ENCODE results near the gene OAF.

OAF gene

DNA sequence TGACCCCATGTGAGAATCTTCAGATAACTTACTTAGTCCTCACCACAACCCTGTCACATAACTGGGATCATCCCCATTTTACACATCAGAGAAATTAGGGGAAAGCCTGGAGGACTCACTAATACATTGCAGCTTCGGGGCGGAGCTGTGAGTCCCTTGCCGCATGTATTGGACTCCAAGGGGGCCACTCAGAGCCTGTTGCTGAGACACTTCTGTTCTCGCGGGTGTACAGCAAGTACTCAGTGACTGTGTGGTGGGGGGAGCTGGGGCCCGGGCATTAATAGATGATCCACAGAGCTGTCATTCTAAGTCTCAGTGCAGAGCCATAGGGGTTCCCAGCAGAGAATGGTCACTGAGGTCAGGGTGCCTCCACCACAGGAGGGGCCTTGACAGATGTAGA, 13.5 kb downstream of the OAF start:
- Histone ChIP-seq H3K9me3 (ENCODE audit: control insufficient read depth in 2 of 2, low read length in 2 of 2) (no peaks in the 10 kb centered on the region), H3K9ac (ENCODE audit: low read length in 2 of 2) (no peak overlapping the region), H3K4me1 (ENCODE audit: control insufficient read depth, insufficient read depth, low read length) (peaks cover 42% of the 10 kb centered on the region), H3K27me3 (ENCODE audit: control insufficient read depth in 1 of 2, insufficient read depth in 2 of 2, low read length in 2 of 2) (no peaks in the 10 kb centered on the region), H3K36me3 (ENCODE audit: control insufficient read depth in 2 of 2, insufficient read depth in 2 of 2, low read length in 2 of 2) (no peaks in the 10 kb centered on the region), H3K4me3 (ENCODE audit: low read length in 2 of 2) (no peak overlapping the region), H3K27ac (ENCODE audit: low read length) (no peak overlapping the region)

DNA sequence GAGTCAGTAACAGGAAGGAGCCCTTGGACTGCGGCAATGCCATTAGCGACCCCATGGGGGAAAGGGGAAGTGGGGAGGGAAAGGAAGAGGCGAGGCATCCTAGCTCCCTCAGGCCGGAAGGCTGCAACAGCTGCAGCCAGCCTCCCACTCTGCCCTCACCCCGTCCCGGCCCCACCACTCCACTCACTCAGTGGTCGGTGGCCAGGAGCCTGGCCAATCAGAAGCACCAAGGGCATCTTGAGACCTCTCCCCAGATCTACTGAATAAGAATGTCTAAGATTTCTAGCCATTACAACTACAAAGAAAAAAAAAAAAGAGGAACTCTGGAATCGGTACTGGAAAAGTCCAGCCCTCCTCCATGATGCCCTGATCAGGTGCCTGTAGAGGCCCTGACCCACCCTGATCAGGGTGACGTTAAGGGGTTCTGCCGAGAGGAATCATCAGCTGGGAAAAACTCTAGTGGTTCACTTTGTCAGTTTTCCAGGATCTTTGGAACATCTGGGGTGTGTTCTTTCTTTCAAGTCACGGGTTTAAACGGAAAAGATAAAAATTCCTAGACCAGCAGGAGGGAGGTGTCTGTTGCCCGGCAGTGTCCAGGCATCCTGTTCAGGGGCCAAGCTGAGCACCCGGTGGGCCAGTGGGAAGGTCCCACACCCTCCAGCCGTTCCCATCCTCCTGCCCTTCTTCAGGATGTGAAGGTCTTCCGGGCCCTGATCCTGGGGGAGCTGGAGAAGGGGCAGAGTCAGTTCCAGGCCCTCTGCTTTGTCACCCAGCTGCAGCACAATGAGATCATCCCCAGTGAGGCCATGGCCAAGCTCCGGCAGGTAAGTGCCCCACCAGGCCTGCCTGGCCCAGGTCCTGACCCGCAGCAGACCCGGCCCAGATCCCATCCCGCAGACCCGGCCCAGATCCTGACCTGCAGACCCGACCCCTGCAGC, 14.4 kb downstream of the OAF start:
- H3K9ac ChIP-seq (ENCODE audit: low read length in 2 of 2): no peak overlapping the region
- no peak overlapping the region for H3K4me3 ChIP-seq (ENCODE audit: low read length in 2 of 2)
- H3K36me3 ChIP-seq (ENCODE audit: control insufficient read depth in 2 of 2, insufficient read depth in 2 of 2, low read length in 2 of 2): no peaks in the 10 kb centered on the region
- H3K9me3 ChIP-seq (ENCODE audit: control insufficient read depth in 2 of 2, low read length in 2 of 2): no peaks in the 10 kb centered on the region
- peak overlapping the region; percentile 6 for H3K27ac ChIP-seq (ENCODE audit: low read length)
- H3K4me1 ChIP-seq (ENCODE audit: control insufficient read depth, insufficient read depth, low read length): peaks cover 33% of the 10 kb centered on the region
- H3K27me3 ChIP-seq (ENCODE audit: control insufficient read depth in 1 of 2, insufficient read depth in 2 of 2, low read length in 2 of 2): no peaks in the 10 kb centered on the region

DNA sequence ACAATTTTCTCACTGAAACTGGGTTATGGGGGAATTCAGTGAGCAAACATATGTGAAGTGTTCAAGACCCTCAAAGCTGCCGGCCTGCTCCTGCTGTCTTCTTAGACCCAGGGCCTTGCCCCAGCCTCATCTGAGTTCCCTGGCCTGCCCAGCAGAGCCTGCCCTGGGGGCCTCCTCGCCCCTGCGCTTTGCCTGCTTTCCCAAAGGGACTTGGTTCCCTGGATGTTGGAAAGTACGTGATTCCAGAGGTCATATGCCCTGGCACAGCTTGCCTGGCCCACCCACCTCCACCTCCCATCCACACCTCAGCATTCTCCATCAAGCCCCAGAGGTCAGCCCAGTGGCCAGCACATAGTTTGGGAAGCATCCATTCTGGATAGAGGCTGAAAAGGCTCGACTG, 15.4 kb downstream of the OAF start:
- H3K36me3 ChIP-seq (ENCODE audit: control insufficient read depth in 2 of 2, insufficient read depth in 2 of 2, low read length in 2 of 2): no peaks in the 10 kb centered on the region
- H3K4me1 ChIP-seq (ENCODE audit: control insufficient read depth, insufficient read depth, low read length): peaks cover 33% of the 10 kb centered on the region
- no peak overlapping the region for H3K4me3 ChIP-seq (ENCODE audit: low read length in 2 of 2)
- no peaks in the 10 kb centered on the region for H3K9me3 ChIP-seq (ENCODE audit: control insufficient read depth in 2 of 2, low read length in 2 of 2)
- peak overlapping the region; percentile 6 for H3K27ac ChIP-seq (ENCODE audit: low read length)
- no peak overlapping the region for H3K9ac ChIP-seq (ENCODE audit: low read length in 2 of 2)
- H3K27me3 ChIP-seq (ENCODE audit: control insufficient read depth in 1 of 2, insufficient read depth in 2 of 2, low read length in 2 of 2): no peaks in the 10 kb centered on the region

DNA sequence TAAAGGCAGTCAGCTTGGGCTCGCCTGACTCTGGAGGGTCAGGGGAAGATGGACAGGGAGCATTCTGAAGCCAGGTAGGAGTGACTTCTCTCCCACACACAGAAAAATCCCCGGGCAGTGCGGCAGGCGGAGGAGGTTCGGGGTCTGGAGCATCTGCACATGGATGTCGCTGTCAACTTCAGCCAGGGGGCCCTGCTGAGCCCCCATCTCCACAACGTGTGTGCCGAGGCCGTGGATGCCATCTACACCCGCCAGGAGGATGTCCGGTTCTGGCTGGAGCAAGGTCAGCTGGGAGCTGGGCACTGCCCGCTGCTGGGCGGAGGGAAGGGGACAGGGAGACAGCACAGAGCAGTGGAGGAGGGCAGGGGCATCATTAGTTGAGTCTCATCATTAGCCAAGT, 15.9 kb downstream of the OAF start:
- no peak overlapping the region for H3K27ac ChIP-seq (ENCODE audit: low read length)

DNA sequence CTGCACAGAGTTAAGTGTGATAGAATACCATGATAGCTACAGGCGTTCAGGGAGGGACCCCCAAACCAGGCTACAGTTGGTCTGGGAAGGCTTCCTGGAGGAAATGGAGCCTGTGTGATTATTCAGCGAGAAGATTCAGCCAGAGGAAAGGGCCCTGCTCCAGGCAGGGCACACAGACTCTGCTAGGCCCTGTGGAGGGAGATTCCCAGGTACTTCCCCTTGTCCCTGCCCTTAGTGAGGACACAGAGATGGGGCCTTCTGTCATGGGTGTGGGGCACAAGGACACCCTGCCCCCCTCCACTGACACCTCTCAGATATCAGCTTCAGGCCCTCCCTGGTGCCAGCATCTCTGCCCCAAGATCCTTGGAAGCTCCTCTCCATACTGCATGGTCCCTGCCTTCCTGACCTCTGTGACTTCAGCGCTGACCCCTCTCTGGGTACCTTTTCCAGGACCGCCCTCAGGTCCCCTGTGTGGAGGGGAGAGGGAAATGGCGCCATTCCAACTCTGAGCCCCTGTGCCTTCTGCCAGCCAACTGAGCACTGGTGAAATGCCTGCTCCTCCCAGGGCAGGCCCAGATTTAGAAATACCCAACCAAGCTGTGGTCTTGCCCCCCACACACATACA, 16.5 kb downstream of the OAF start:
- Histone ChIP-seq H3K4me3 (ENCODE audit: low read length in 2 of 2) (no peak overlapping the region), H3K4me1 (ENCODE audit: control insufficient read depth, insufficient read depth, low read length) (peaks cover 30% of the 10 kb centered on the region), H3K9ac (ENCODE audit: low read length in 2 of 2) (no peak overlapping the region), H3K9me3 (ENCODE audit: control insufficient read depth in 2 of 2, low read length in 2 of 2) (no peaks in the 10 kb centered on the region), H3K36me3 (ENCODE audit: control insufficient read depth in 2 of 2, insufficient read depth in 2 of 2, low read length in 2 of 2) (no peaks in the 10 kb centered on the region), H3K27ac (ENCODE audit: low read length) (no peak overlapping the region), H3K27me3 (ENCODE audit: control insufficient read depth in 1 of 2, insufficient read depth in 2 of 2, low read length in 2 of 2) (peaks cover 0 to 2% of the 10 kb centered on the region in 2 donors)

More for the DNA sequence above, 15.9 kb downstream of the OAF start:
- H3K4me1 ChIP-seq (ENCODE audit: control insufficient read depth, insufficient read depth, low read length): peaks cover 31% of the 10 kb centered on the region
- H3K9ac ChIP-seq (ENCODE audit: low read length in 2 of 2): no peak overlapping the region
- H3K4me3 ChIP-seq (ENCODE audit: low read length in 2 of 2): no peak overlapping the region
- H3K9me3 ChIP-seq (ENCODE audit: control insufficient read depth in 2 of 2, low read length in 2 of 2): no peaks in the 10 kb centered on the region
- no peaks in the 10 kb centered on the region for H3K36me3 ChIP-seq (ENCODE audit: control insufficient read depth in 2 of 2, insufficient read depth in 2 of 2, low read length in 2 of 2)
- H3K27me3 ChIP-seq (ENCODE audit: control insufficient read depth in 1 of 2, insufficient read depth in 2 of 2, low read length in 2 of 2): peaks cover 0 to under 1% of the 10 kb centered on the region in 2 donors

DNA sequence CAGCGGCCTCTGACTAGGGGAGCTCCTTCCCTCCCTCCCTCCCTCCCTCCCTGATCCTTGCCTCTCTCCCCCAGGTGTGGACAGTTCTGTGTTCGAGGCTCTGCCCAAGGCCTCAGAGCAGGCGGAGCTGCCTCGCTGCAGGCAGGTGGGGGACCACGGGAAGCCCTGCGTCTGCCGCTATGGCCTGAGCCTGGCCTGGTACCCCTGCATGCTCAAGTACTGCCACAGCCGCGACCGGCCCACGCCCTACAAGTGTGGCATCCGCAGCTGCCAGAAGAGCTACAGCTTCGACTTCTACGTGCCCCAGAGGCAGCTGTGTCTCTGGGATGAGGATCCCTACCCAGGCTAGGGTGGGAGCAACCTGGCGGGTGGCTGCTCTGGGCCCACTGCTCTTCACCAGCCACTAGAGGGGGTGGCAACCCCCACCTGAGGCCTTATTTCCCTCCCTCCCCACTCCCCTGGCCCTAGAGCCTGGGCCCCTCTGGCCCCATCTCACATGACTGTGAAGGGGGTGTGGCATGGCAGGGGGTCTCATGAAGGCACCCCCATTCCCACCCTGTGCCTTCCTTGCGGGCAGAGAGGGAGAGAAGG, 18.1 kb downstream of the OAF start:
- Histone ChIP-seq H3K27me3 (ENCODE audit: control insufficient read depth in 1 of 2, insufficient read depth in 2 of 2, low read length in 2 of 2) (peaks cover 0 to 4% of the 10 kb centered on the region in 2 donors), H3K9me3 (ENCODE audit: control insufficient read depth in 2 of 2, low read length in 2 of 2) (no peaks in the 10 kb centered on the region), H3K4me3 (ENCODE audit: low read length in 2 of 2) (no peak overlapping the region), H3K36me3 (ENCODE audit: control insufficient read depth in 2 of 2, insufficient read depth in 2 of 2, low read length in 2 of 2) (no peaks in the 10 kb centered on the region), H3K4me1 (ENCODE audit: control insufficient read depth, insufficient read depth, low read length) (peaks cover 22% of the 10 kb centered on the region), H3K9ac (ENCODE audit: low read length in 2 of 2) (no peak overlapping the region), H3K27ac (ENCODE audit: low read length) (no peak overlapping the region)

DNA sequence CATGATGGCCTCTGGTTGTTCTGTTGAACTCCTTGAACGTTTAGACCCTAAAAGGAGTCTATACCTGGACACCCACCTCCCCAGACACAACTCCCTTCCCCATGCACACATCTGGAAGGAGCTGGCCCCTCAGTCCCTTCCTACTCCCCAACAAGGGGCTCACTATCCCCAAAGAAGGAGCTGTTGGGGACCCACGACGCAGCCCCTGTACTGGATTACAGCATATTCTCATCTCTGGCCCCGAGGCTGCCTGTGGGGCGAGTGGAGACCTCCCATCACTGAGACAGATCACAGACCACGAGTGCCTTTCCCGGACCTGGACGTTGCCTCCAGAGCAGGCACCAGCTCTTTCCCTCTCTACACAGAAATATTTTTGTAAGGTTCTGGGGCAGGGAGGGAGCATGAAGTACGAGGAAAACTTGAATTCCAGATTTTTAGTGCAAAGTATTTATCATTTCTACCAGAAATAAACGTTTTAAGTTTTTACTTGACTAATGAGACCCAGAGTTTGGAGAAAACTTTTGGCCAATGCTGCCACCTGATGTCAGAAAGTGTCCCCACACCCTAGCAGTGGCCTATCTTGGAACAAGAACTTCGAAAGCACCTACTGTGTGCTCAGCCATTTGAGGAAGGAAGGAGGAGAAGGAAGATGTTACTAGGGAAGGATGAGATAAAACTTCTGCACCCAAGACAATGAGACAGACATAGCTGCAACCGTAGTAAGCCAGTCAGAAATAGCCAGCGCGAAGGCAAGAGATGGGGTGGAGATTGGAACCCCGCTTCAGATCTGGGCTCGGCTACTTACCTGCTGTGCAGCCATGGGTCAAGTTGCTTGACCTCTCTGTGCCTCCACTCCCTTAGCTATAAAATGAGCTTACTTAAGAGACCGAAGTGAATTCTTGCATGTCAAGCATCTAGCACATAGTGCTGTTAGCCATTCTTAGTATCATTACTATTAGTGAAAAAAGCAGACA, 18.9 kb downstream of the OAF start:
- Histone ChIP-seq H3K27me3 (ENCODE audit: control insufficient read depth in 1 of 2, insufficient read depth in 2 of 2, low read length in 2 of 2) (peaks cover 2 to 6% of the 10 kb centered on the region in 2 donors), H3K9ac (ENCODE audit: low read length in 2 of 2) (no peak overlapping the region), H3K36me3 (ENCODE audit: control insufficient read depth in 2 of 2, insufficient read depth in 2 of 2, low read length in 2 of 2) (no peaks in the 10 kb centered on the region), H3K4me3 (ENCODE audit: low read length in 2 of 2) (no peak overlapping the region), H3K27ac (ENCODE audit: low read length) (no peak overlapping the region), H3K4me1 (ENCODE audit: control insufficient read depth, insufficient read depth, low read length) (peaks cover 15% of the 10 kb centered on the region), H3K9me3 (ENCODE audit: control insufficient read depth in 2 of 2, low read length in 2 of 2) (no peaks in the 10 kb centered on the region)

DNA sequence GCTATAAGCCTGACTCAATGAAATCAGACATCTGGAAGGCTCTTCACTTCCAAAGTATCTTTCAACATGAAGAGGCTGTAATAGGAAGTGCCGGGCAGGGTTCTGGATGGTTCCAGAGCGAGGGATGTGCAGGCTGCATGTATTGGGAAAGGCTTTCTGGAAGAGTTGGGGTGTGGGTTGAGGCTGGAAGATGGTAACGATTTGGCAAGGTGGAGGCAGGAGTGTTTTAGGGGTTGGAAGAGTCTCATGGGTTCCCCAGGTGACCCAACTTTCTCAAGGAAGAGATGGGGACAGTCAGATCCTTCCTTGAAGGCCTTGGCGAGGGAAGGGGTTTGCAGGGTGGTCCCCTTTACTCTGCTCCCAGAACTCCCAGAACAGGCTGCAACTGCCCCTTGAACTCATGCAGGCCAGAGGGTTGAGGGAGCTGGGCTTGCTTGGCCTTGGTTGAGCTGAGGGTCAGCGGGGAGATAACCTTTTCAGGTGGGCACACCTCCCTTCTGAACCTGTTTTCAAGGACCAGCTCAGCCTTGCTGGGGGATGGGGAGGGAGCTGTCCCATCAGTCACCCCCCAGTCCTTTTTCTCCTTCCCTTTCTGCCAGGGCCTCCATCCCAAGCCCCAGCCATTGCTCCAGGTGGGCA, 19.7 kb downstream of the OAF start:
- Histone ChIP-seq H3K27ac (ENCODE audit: low read length) (no peak overlapping the region), H3K36me3 (ENCODE audit: control insufficient read depth in 2 of 2, insufficient read depth in 2 of 2, low read length in 2 of 2) (no peaks in the 10 kb centered on the region), H3K9me3 (ENCODE audit: control insufficient read depth in 2 of 2, low read length in 2 of 2) (no peaks in the 10 kb centered on the region), H3K4me1 (ENCODE audit: control insufficient read depth, insufficient read depth, low read length) (peaks cover 10% of the 10 kb centered on the region), H3K27me3 (ENCODE audit: control insufficient read depth in 1 of 2, insufficient read depth in 2 of 2, low read length in 2 of 2) (peaks cover 4 to 14% of the 10 kb centered on the region in 2 donors), H3K9ac (ENCODE audit: low read length in 2 of 2) (no peak overlapping the region), H3K4me3 (ENCODE audit: low read length in 2 of 2) (no peak overlapping the region)

DNA sequence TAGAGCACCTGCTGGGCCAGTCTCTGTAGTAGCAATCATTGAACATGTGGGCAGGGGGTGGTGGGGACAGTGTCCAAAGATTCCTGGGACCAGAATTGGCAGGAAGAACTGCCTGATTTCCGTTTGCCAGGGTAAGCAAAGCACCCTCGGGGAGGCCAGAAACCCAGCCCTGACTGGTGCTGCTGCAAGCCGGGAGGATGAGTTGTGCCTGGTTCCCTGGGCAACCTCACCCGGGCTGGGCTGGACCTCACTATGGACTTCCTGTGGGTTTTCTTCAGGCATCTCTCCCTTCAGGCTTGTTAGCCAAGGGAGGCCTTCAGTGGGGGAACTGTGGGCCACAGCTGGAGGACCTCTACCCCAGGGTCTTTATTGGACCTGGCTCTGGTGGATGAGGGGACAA, 21.1 kb downstream of the OAF start:
- Histone ChIP-seq H3K27ac (ENCODE audit: low read length) (no peak overlapping the region), H3K27me3 (ENCODE audit: control insufficient read depth in 1 of 2, insufficient read depth in 2 of 2, low read length in 2 of 2) (peaks cover 4 to 17% of the 10 kb centered on the region in 2 donors), H3K9me3 (ENCODE audit: control insufficient read depth in 2 of 2, low read length in 2 of 2) (no peaks in the 10 kb centered on the region), H3K9ac (ENCODE audit: low read length in 2 of 2) (no peak overlapping the region), H3K4me1 (ENCODE audit: control insufficient read depth, insufficient read depth, low read length) (peaks cover 3% of the 10 kb centered on the region), H3K4me3 (ENCODE audit: low read length in 2 of 2) (no peak overlapping the region), H3K36me3 (ENCODE audit: control insufficient read depth in 2 of 2, insufficient read depth in 2 of 2, low read length in 2 of 2) (no peaks in the 10 kb centered on the region)

Data from stomach smooth muscle (tissue), 2 donors.